Mesenteric fat pad (tissue), 1 donor: Measurements from ENCODE around the gene TXNRD2. TPM values are rescaled to one million over a fixed set of nuclear protein-coding genes. Genes with fewer than 3 reads are reported as not detected.

Experiments used
- DNase-seq: peaks from one replicate; pipeline ENCODE4 v3.0.0-alpha.2; 2020; ENCODE audit warnings: low spot score
- total RNA-seq: library from RNA; stranded (reverse); fragmentation: NEBNext Ultra II Directional; extraction: Animal tissue kit (Norgen Biotek cat#: 25700); gene quantifications from one replicate; pipeline ENCODE4 v1.2.1, GENCODE V29; 2021
- donor health status: DM: yes; HTN: yes; CAD: no.

The TXNRD2 gene
- total RNA-seq, 1 donor from 2014 or later: 20.2 TPM

GRCh38 chr22:19905347-19906276 is 36.0 kb downstream of the TXNRD2 start:
- no peak for DNase-seq

- DNase-seq: no peak
Observed at GRCh38 chr22:19904935-19905334, 36.7 kb downstream of the TXNRD2 start.

- no peak for DNase-seq
Observed at GRCh38 chr22:19904174-19904856, 37.3 kb downstream of the TXNRD2 start.

- no peak for DNase-seq
Observed at GRCh38 chr22:19903513-19903912, 38.1 kb downstream of the TXNRD2 start.

GRCh38 chr22:19903031-19903430 is 38.6 kb downstream of the TXNRD2 start:
- DNase-seq: no peak

- no peak for DNase-seq
Observed at GRCh38 chr22:19902245-19902715, 39.3 kb downstream of the TXNRD2 start.

- DNase-seq: no peak
Observed at GRCh38 chr22:19901577-19902244, 39.9 kb downstream of the TXNRD2 start.

GRCh38 chr22:19900707-19901436 is 40.7 kb downstream of the TXNRD2 start:
- DNase-seq: no peak

- no peak for DNase-seq
Observed at GRCh38 chr22:19898831-19899567, 42.6 kb downstream of the TXNRD2 start.

GRCh38 chr22:19898145-19898544 is 43.5 kb downstream of the TXNRD2 start:
- no peak for DNase-seq

GRCh38 chr22:19897726-19898125 is 43.9 kb downstream of the TXNRD2 start:
- DNase-seq: no peak

GRCh38 chr22:19896665-19897355 is 44.8 kb downstream of the TXNRD2 start:
- no peak for DNase-seq

- no peak for DNase-seq
Observed at GRCh38 chr22:19895160-19895849, 46.3 kb downstream of the TXNRD2 start.

- no peak for DNase-seq
Observed at GRCh38 chr22:19893363-19893762, 48.3 kb downstream of the TXNRD2 start.

GRCh38 chr22:19892925-19893324 is 48.7 kb downstream of the TXNRD2 start:
- no peak for DNase-seq

GRCh38 chr22:19892257-19892879 is 49.2 kb downstream of the TXNRD2 start:
- no peak for DNase-seq

- no peak for DNase-seq
Observed at GRCh38 chr22:19891317-19892256, 50.0 kb downstream of the TXNRD2 start.
